ENCODE results near the gene THBS4.
"Not testable (repeated sequence)": the region's sequence is repeated elsewhere in the genome, so short reads cannot be mapped to it uniquely, and the experiment has no call there.

The THBS4 gene

GRCh38 chr5:80076131-80077050, 41.2 kb downstream of the THBS4 start:
- FAIRE-seq: no peak
- DNase-seq (ENCODE audit: low spot score): no peak

GRCh38 chr5:80077051-80077714, 42.0 kb downstream of the THBS4 start:
- FAIRE-seq: no peak

GRCh38 chr5:80078921-80079320, 43.8 kb downstream of the THBS4 start:
- no peak for FAIRE-seq

More at GRCh38 chr5:80077051-80077714, 42.0 kb downstream of the THBS4 start:
- no peak for DNase-seq (ENCODE audit: low spot score)

GRCh38 chr5:80082281-80082680, 47.1 kb downstream of the THBS4 start:
- FAIRE-seq: no peak
- no peak for DNase-seq (ENCODE audit: low spot score)

More at GRCh38 chr5:80078921-80079320, 43.8 kb downstream of the THBS4 start:
- DNase-seq (ENCODE audit: low spot score): no peak

- DNase-seq (ENCODE audit: low spot score): peak; percentile 84
- no peak for FAIRE-seq
These were observed 47.6 kb downstream of the THBS4 start for GRCh38 chr5:80082731-80083100.

GRCh38 chr5:80083101-80083890, 48.1 kb downstream of the THBS4 start:
- FAIRE-seq: no peak
- peak; percentile 64 for DNase-seq (ENCODE audit: low spot score)

GRCh38 chr5:80090884-80091166, 55.7 kb downstream of the THBS4 start:
- DNase-seq (ENCODE audit: low spot score) (peak; percentile 23), FAIRE-seq (no peak)

GRCh38 chr5:80091792-80092192, 56.6 kb downstream of the THBS4 start:
- peak; percentile 55 for DNase-seq (ENCODE audit: low spot score)

GRCh38 chr5:80092486-80093107, 57.4 kb downstream of the THBS4 start:
- DNase-seq (ENCODE audit: low spot score): no peak
- FAIRE-seq: no peak

More at GRCh38 chr5:80091792-80092192, 56.6 kb downstream of the THBS4 start:
- FAIRE-seq: not testable (repeated sequence)

- no peak for FAIRE-seq
- no peak for DNase-seq (ENCODE audit: low spot score)
These were observed 58.6 kb downstream of the THBS4 start for GRCh38 chr5:80093796-80094195.

- no peak for DNase-seq (ENCODE audit: low spot score)
- FAIRE-seq: no peak
These were observed 59.1 kb downstream of the THBS4 start for GRCh38 chr5:80094236-80094738.

GRCh38 chr5:80097451-80097850, 62.3 kb downstream of the THBS4 start:
- no peak for DNase-seq (ENCODE audit: low spot score)
- FAIRE-seq: no peak

GRCh38 chr5:80101993-80102392, 66.8 kb downstream of the THBS4 start:
- FAIRE-seq (no peak), DNase-seq (ENCODE audit: low spot score) (no peak)

- DNase-seq (ENCODE audit: low spot score): no peak
- FAIRE-seq: no peak
These were observed 68.2 kb downstream of the THBS4 start for GRCh38 chr5:80103371-80103770.

- no peak for FAIRE-seq
- no peak for DNase-seq (ENCODE audit: low spot score)
These were observed 70.7 kb downstream of the THBS4 start for GRCh38 chr5:80105698-80106439.

- DNase-seq (ENCODE audit: low spot score) (no peak), FAIRE-seq (no peak)
These were observed 71.8 kb downstream of the THBS4 start for GRCh38 chr5:80106916-80107315.

- FAIRE-seq (no peak), DNase-seq (ENCODE audit: low spot score) (no peak)
These were observed 74.7 kb downstream of the THBS4 start for GRCh38 chr5:80109646-80110478.

- FAIRE-seq; DNase-seq (ENCODE audit: low spot score): not testable (repeated sequence)
These were observed 76.3 kb downstream of the THBS4 start for GRCh38 chr5:80111376-80111990.

GRCh38 chr5:80114860-80115259, 79.7 kb downstream of the THBS4 start:
- FAIRE-seq: no peak

More at GRCh38 chr5:80114860-80115259, 79.7 kb downstream of the THBS4 start:
- no peak for DNase-seq (ENCODE audit: low spot score)

Measured in urothelium cell line (cell line).